Measurements from ENCODE around the gene DNAH8. TPM values are rescaled to one million over a fixed set of nuclear protein-coding genes. Genes with fewer than 3 reads are reported as not detected.
A peak's percentile ranks its signal among the peaks of the same experiment; 100 is the strongest.

DNAH8 gene
- total RNA-seq, 1 experiment from 2014 or later = not detected

DNA sequence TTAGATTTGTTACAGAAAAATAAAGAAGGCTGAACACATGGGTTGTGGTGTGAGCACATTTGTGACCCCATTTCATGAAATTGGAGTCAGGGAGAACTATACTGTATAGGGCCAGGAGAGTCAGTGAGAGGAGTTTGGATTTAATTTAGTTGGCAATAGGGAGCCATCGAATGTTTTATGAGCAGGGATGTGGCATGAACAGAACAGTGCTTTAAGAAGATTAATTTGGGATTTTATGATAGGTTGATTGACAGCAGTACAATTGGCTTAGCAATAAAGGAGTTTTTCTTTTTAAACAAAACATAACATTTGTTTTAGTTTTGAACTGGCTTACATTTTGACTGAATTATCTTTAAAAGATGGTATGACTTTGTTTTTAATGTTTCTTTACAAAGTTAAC lies 227.9 kb downstream of the DNAH8 start:
- H3K79me2 ChIP-seq (ENCODE audit: low read length) = no peaks in the 10 kb centered on the region
- no peak for DNase-seq
- H4K20me1 ChIP-seq (ENCODE audit: insufficient read depth, low read depth, low read length) = peaks cover 4% of the 10 kb centered on the region; the same call in 1 of the 2 replicates
- no peak overlapping the region for H3K9ac ChIP-seq (ENCODE audit: low read length)
- no peak overlapping the region for H3K4me2 ChIP-seq (ENCODE audit: low read depth, low read length, poor library complexity, severe bottlenecking)
- H3K36me3 ChIP-seq (ENCODE audit: insufficient read depth, low read length) = no peaks in the 10 kb centered on the region
- H3K27ac ChIP-seq (ENCODE audit: low read length) = no peak overlapping the region
- no peaks in the 10 kb centered on the region for H3K4me1 ChIP-seq (ENCODE audit: low read length)
- H3K9me2 ChIP-seq (replicated peaks; ENCODE audit: insufficient read depth, low read length) = no peaks in the 10 kb centered on the region
- no peaks in the 10 kb centered on the region for H3K27me3 ChIP-seq (ENCODE audit: low read length)
- no peaks in the 10 kb centered on the region for H3K9me3 ChIP-seq (ENCODE audit: low read length)
- H3K4me3 ChIP-seq (ENCODE audit: low read length) = no peak overlapping the region
- no peak overlapping the region for H2AFZ ChIP-seq (ENCODE audit: low read length)

DNA sequence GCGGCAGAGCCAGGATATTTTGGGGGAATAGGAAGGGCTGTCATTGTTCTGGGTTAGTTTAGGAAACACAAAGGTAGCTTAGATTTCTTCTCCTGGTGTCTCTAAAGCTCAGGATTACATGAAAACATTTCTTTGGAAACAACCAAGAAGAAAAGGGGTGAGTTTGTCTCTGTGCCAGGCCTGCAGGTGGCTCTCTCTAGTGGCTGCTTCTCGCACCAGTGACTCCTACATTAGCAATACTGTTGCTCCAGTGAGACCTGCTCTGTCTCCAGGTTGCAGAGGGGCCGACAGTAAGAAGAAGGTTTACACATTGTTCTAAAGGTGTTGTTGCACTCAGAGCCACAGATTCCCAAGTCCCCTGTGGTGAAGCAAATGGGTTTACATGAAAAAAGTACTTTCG lies 228.9 kb downstream of the DNAH8 start:
- Histone ChIP-seq H3K36me3 (ENCODE audit: insufficient read depth, low read length) (no peaks in the 10 kb centered on the region), H3K4me2 (ENCODE audit: low read depth, low read length, poor library complexity, severe bottlenecking) (no peak overlapping the region), H3K4me1 (ENCODE audit: low read length) (no peaks in the 10 kb centered on the region), H4K20me1 (ENCODE audit: insufficient read depth, low read depth, low read length) (peaks cover 4% of the 10 kb centered on the region; the same call in 1 of the 2 replicates), H3K9me3 (ENCODE audit: low read length) (no peaks in the 10 kb centered on the region), H3K9me2 (replicated peaks; ENCODE audit: insufficient read depth, low read length) (no peaks in the 10 kb centered on the region), H3K27ac (ENCODE audit: low read length) (no peak overlapping the region), H3K79me2 (ENCODE audit: low read length) (no peaks in the 10 kb centered on the region), H2AFZ (ENCODE audit: low read length) (no peak overlapping the region), H3K4me3 (ENCODE audit: low read length) (no peak overlapping the region), H3K27me3 (ENCODE audit: low read length) (no peaks in the 10 kb centered on the region), H3K9ac (ENCODE audit: low read length) (no peak overlapping the region)
- DNase-seq = peak; percentile 45

DNA sequence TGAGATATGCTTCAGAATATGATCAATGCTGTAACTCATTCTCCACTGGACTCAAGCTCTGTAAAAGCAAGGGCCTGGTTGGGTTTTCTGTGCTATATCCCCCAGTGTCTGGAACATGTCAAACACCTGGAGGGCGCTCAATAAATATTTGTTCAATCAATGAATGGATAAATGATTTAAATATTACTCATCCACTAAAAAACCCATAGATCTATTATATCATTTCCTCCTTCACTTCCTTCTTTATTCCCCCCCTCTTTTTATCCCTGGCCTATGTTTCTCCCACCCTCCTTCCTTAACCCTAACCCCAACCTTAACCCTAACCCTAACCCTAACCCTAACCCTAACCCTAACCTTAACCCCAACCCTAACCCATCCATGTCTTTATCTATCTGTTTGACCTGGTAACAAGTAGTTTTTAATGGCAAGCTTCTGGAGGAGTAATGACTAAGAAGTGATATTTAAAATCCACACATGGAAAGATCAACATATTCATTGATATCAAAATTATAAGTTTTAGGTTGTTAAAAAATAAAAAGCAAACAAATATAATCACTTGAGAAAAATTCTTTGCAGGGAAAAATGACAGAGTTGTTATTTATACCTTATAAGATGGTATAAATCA lies 229.7 kb downstream of the DNAH8 start:
- Histone ChIP-seq H3K9ac (ENCODE audit: low read length) (no peak overlapping the region), H3K27me3 (ENCODE audit: low read length) (no peaks in the 10 kb centered on the region), H3K4me1 (ENCODE audit: low read length) (no peaks in the 10 kb centered on the region), H3K9me3 (ENCODE audit: low read length) (no peaks in the 10 kb centered on the region), H3K79me2 (ENCODE audit: low read length) (no peaks in the 10 kb centered on the region), H3K4me2 (ENCODE audit: low read depth, low read length, poor library complexity, severe bottlenecking) (no peak overlapping the region), H3K36me3 (ENCODE audit: insufficient read depth, low read length) (no peaks in the 10 kb centered on the region), H4K20me1 (ENCODE audit: insufficient read depth, low read depth, low read length) (peaks cover 4% of the 10 kb centered on the region; the same call in 1 of the 2 replicates), H3K4me3 (ENCODE audit: low read length) (no peak overlapping the region), H3K27ac (ENCODE audit: low read length) (no peak overlapping the region), H2AFZ (ENCODE audit: low read length) (no peak overlapping the region), H3K9me2 (replicated peaks; ENCODE audit: insufficient read depth, low read length) (no peaks in the 10 kb centered on the region)
- no peak for DNase-seq

DNA sequence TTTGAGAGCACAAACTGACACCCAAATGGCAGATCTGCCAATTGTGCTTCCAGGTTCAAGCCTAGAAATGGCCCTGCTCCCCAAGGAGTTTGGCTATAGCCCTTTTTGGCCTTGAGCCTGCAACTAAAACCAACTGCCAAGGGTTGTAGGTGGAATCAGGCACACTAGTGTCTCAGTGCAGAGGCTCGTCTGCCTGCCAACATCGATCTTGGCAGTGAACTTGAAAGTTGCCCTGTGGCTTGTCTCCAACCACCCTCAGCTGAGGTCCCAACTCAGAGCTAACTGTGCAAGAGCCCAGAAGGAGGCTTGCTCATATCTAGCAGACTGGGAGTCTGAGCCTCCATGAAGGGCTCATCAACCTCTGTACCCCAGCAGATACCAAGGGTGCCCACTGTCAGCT lies 240.8 kb downstream of the DNAH8 start:
- Histone ChIP-seq H3K4me2 (ENCODE audit: low read depth, low read length, poor library complexity, severe bottlenecking) (no peak overlapping the region), H3K9ac (ENCODE audit: low read length) (no peak overlapping the region), H3K4me1 (ENCODE audit: low read length) (no peaks in the 10 kb centered on the region), H3K27ac (ENCODE audit: low read length) (no peak overlapping the region), H3K27me3 (ENCODE audit: low read length) (no peaks in the 10 kb centered on the region), H3K79me2 (ENCODE audit: low read length) (no peaks in the 10 kb centered on the region), H3K9me3 (ENCODE audit: low read length) (no peaks in the 10 kb centered on the region), H3K9me2 (replicated peaks; ENCODE audit: insufficient read depth, low read length) (no peaks in the 10 kb centered on the region), H3K36me3 (ENCODE audit: insufficient read depth, low read length) (no peaks in the 10 kb centered on the region), H2AFZ (ENCODE audit: low read length) (no peak overlapping the region), H3K4me3 (ENCODE audit: low read length) (no peak overlapping the region), H4K20me1 (ENCODE audit: insufficient read depth, low read depth, low read length) (no peaks in the 10 kb centered on the region)
- no peak for DNase-seq

DNA sequence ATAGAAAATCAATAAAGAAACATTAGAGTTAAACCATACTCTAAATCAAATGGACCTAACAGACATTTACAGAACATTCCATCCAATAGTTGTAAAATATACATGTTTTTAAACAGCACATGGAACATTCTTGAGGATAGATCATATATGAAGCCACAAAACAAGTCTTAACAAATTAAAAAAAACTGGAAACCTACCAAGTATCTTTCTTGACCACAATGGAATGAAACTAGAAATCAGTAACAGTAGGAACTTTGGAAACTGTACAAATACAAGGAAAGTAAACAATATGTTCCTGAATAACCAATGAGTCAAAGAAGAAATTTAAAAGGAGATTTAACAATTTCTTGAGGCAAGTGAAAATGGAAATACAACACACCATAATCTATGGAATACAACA lies 242.3 kb downstream of the DNAH8 start:
- Histone ChIP-seq H3K27me3 (ENCODE audit: low read length) (no peaks in the 10 kb centered on the region), H4K20me1 (ENCODE audit: insufficient read depth, low read depth, low read length) (no peaks in the 10 kb centered on the region), H3K9me2 (replicated peaks; ENCODE audit: insufficient read depth, low read length) (no peaks in the 10 kb centered on the region), H3K9me3 (ENCODE audit: low read length) (no peaks in the 10 kb centered on the region), H3K4me1 (ENCODE audit: low read length) (no peaks in the 10 kb centered on the region), H3K27ac (ENCODE audit: low read length) (no peak overlapping the region), H3K79me2 (ENCODE audit: low read length) (no peaks in the 10 kb centered on the region), H3K4me3 (ENCODE audit: low read length) (no peak overlapping the region), H2AFZ (ENCODE audit: low read length) (no peak overlapping the region), H3K4me2 (ENCODE audit: low read depth, low read length, poor library complexity, severe bottlenecking) (no peak overlapping the region), H3K9ac (ENCODE audit: low read length) (no peak overlapping the region), H3K36me3 (ENCODE audit: insufficient read depth, low read length) (no peaks in the 10 kb centered on the region)
- no peak for DNase-seq

DNA sequence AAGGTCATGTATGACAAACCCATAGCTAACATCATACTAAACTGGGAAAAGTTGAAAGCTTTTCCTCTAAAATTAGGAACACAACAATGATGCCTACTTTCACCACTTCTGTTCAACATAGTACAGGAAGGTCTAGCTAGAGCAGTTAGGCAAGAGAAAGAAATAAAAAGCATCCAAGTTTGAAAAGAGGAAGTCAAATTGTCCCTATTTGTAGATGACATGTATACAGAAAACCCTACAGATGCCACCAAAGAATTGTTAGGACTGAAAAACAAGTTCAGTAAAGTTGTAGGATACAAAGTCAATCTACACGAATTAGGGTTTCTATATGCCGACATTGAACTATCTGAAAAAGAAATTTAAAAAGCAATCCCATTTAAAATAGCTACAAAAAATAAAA lies 244.0 kb downstream of the DNAH8 start:
- no peaks in the 10 kb centered on the region for H4K20me1 ChIP-seq (ENCODE audit: insufficient read depth, low read depth, low read length)
- no peak overlapping the region for H3K4me3 ChIP-seq (ENCODE audit: low read length)
- no peak for DNase-seq
- no peak overlapping the region for H3K27ac ChIP-seq (ENCODE audit: low read length)
- H3K9ac ChIP-seq (ENCODE audit: low read length) = no peak overlapping the region
- no peaks in the 10 kb centered on the region for H3K79me2 ChIP-seq (ENCODE audit: low read length)
- H3K9me3 ChIP-seq (ENCODE audit: low read length) = no peaks in the 10 kb centered on the region
- no peaks in the 10 kb centered on the region for H3K36me3 ChIP-seq (ENCODE audit: insufficient read depth, low read length)
- no peaks in the 10 kb centered on the region for H3K4me1 ChIP-seq (ENCODE audit: low read length)
- H3K9me2 ChIP-seq (replicated peaks; ENCODE audit: insufficient read depth, low read length) = no peaks in the 10 kb centered on the region
- H2AFZ ChIP-seq (ENCODE audit: low read length) = no peak overlapping the region
- H3K4me2 ChIP-seq (ENCODE audit: low read depth, low read length, poor library complexity, severe bottlenecking) = no peak overlapping the region
- no peaks in the 10 kb centered on the region for H3K27me3 ChIP-seq (ENCODE audit: low read length)

DNA sequence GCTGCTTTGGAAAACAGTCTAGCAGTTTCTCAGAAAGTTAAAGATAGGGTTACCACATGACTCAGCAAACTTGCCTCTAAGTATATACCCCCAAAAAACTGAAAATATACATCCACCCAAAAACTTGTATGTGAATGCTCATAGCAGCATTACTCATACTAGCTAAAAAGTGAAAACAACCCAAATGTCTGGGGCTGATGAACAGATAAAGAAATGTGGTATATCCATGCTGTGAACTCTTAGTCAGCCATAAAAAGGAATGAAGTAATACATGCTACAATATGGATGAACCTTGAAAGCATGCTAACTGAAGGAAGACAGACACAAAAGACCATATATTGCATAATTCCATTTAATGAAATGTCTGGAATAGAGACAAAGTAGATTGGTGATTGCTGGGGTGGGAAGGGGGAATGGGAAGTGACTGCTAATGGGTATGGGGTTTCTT lies 253.6 kb downstream of the DNAH8 start:
- H3K9ac ChIP-seq (ENCODE audit: low read length) = no peak overlapping the region
- no peaks in the 10 kb centered on the region for H3K36me3 ChIP-seq (ENCODE audit: insufficient read depth, low read length)
- H3K4me2 ChIP-seq (ENCODE audit: low read depth, low read length, poor library complexity, severe bottlenecking) = no peak overlapping the region
- no peaks in the 10 kb centered on the region for H3K9me2 ChIP-seq (replicated peaks; ENCODE audit: insufficient read depth, low read length)
- no peaks in the 10 kb centered on the region for H3K27me3 ChIP-seq (ENCODE audit: low read length)
- H3K79me2 ChIP-seq (ENCODE audit: low read length) = no peaks in the 10 kb centered on the region
- H2AFZ ChIP-seq (ENCODE audit: low read length) = no peak overlapping the region
- no peaks in the 10 kb centered on the region for H3K4me1 ChIP-seq (ENCODE audit: low read length)
- DNase-seq = no peak
- H4K20me1 ChIP-seq (ENCODE audit: insufficient read depth, low read depth, low read length) = no peaks in the 10 kb centered on the region
- H3K9me3 ChIP-seq (ENCODE audit: low read length) = no peaks in the 10 kb centered on the region
- H3K27ac ChIP-seq (ENCODE audit: low read length) = no peak overlapping the region
- no peak overlapping the region for H3K4me3 ChIP-seq (ENCODE audit: low read length)

DNA sequence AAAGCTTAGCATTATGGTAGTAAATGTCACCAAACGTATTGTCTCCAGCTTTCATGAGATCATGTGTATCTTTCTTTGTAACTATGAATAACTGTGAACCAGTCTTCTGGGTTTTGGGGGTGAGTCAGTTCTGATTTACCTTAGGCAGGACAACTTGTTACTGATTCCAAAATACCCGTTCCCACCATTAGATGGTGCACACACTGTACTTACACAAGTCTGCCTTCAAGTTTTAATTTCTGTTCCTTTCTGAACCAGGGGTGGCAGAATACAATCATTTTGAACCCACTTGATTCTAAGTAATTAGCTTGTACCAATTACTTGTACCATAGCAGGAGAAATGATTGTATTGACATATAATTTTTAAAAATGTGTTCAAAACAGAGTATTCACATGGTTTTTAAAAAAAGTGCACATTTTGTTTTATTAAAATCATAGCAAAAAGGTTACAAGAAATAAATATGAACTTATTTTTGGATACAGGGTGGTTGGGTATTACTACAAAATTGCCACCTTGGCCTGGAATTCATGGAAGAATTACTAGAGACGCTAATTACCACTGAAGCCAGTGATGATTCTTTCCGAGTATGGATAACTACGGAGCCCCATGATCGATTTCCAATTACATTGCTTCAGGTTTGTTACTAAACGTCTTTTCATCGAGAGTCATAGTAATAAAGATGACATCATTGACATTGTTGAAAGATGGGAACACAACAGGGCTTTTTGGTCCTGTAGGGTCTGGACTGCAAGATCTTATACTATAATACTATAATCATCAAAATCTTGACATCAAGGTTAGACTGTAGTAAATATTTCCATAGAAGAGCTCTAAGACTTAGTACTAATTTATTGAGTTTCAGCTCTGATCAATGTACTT lies 258.3 kb downstream of the DNAH8 start:
- Histone ChIP-seq H3K4me3 (ENCODE audit: low read length) (no peak overlapping the region), H3K27me3 (ENCODE audit: low read length) (no peaks in the 10 kb centered on the region), H4K20me1 (ENCODE audit: insufficient read depth, low read depth, low read length) (no peaks in the 10 kb centered on the region), H3K9ac (ENCODE audit: low read length) (no peak overlapping the region), H3K9me2 (replicated peaks; ENCODE audit: insufficient read depth, low read length) (no peaks in the 10 kb centered on the region), H3K27ac (ENCODE audit: low read length) (no peak overlapping the region), H3K36me3 (ENCODE audit: insufficient read depth, low read length) (no peaks in the 10 kb centered on the region), H3K4me2 (ENCODE audit: low read depth, low read length, poor library complexity, severe bottlenecking) (no peak overlapping the region), H3K79me2 (ENCODE audit: low read length) (no peaks in the 10 kb centered on the region), H3K4me1 (ENCODE audit: low read length) (no peaks in the 10 kb centered on the region), H2AFZ (ENCODE audit: low read length) (no peak overlapping the region), H3K9me3 (ENCODE audit: low read length) (no peaks in the 10 kb centered on the region)
- peak; percentile 83 for DNase-seq

Measured in Karpas-422 (cell line).